ENCODE results near the gene PKMYT1.
A peak's percentile ranks its signal among the peaks of the same experiment; 100 is the strongest.

- peak; percentile 20 for TF ChIP-seq EZH2 (IDR thresholded peaks at IDR 0.05)
- peak; percentile 28 for TF ChIP-seq EZH2phosphoT487 (IDR thresholded peaks at IDR 0.05)
Observed at GRCh38 chr16:3007059-3007956, 27.1 kb upstream of the PKMYT1 start.

Data from neural progenitor cell (in vitro differentiated cells).